Central memory CD8-positive, alpha-beta T cell (primary cell): ENCODE data around the gene KSR1.

Experiments
- ATAC-seq: fragments of 150-1000 bp; cut with Tn5 transposase; replicated peaks from 2 replicates; pipeline ENCODE4 v1.10.0; 2022; ENCODE audit warnings: mild to moderate bottlenecking, moderate FRiP score, moderate number of reproducible peaks; ENCODE audit not compliant: poor library complexity, severe bottlenecking; ENCODE audit errors: extremely low read depth
- DNase-seq, 2 donors: peaks; one replicate each; pipeline ENCODE4 v3.0.0; 2021; ENCODE audit warnings: low spot score in 2 of 2
- H3K27ac Mint-ChIP-seq: one replicate; pipeline ENCODE4 v1.8.0; 2022; ENCODE audit warnings: low read depth, mild to moderate bottlenecking, moderate library complexity, mixed read lengths
- H3K27me3 Mint-ChIP-seq: one replicate; pipeline ENCODE4 v1.8.0; 2022; ENCODE audit warnings: mixed read lengths
- H3K36me3 Mint-ChIP-seq: one replicate; pipeline ENCODE4 v1.8.0; 2022; ENCODE audit warnings: mild to moderate bottlenecking, moderate library complexity, mixed read lengths; ENCODE audit not compliant: insufficient read depth
- H3K4me1 Mint-ChIP-seq: one replicate; pipeline ENCODE4 v1.8.0; 2022; ENCODE audit warnings: mixed read lengths
- H3K4me3 Mint-ChIP-seq: one replicate; pipeline ENCODE4 v1.8.0; 2022; ENCODE audit warnings: mild to moderate bottlenecking, moderate library complexity, mixed read lengths
- H3K9me3 Mint-ChIP-seq: one replicate; pipeline ENCODE4 v1.8.0; 2022; ENCODE audit warnings: mixed read lengths

KSR1 gene

GRCh38 chr17:27569257-27569722 is 113.0 kb downstream of the KSR1 start:
- DNase-seq = peak; percentile 32 to 75

GRCh38 chr17:27569884-27570577 is 113.8 kb downstream of the KSR1 start:
- Mint-ChIP-seq H3K9me3 (no peaks in the 10 kb centered on the region), H3K27me3 (no peaks in the 10 kb centered on the region), H3K4me3 (no peak overlapping the region), H3K27ac (peak overlapping the region; percentile 84), H3K36me3 (peaks cover 6% of the 10 kb centered on the region), H3K4me1 (peaks cover 32% of the 10 kb centered on the region)
- DNase-seq = no peak
- ATAC-seq = no peak

More at GRCh38 chr17:27569257-27569722, 113.0 kb downstream of the KSR1 start:
- Mint-ChIP-seq H3K4me3 (peak overlapping the region; percentile 36), H3K4me1 (peaks cover 32% of the 10 kb centered on the region), H3K27ac (peak overlapping the region; percentile 84), H3K9me3 (no peaks in the 10 kb centered on the region), H3K27me3 (no peaks in the 10 kb centered on the region), H3K36me3 (peaks cover 6% of the 10 kb centered on the region)
- peak; percentile 99 for ATAC-seq

GRCh38 chr17:27570578-27570914 is 114.3 kb downstream of the KSR1 start:
- DNase-seq = no peak
- Mint-ChIP-seq H3K27ac (peak overlapping the region; percentile 84), H3K4me1 (peaks cover 32% of the 10 kb centered on the region), H3K9me3 (no peaks in the 10 kb centered on the region), H3K36me3 (peaks cover 6% of the 10 kb centered on the region), H3K4me3 (no peak overlapping the region), H3K27me3 (no peaks in the 10 kb centered on the region)
- no peak for ATAC-seq

GRCh38 chr17:27571563-27572352 is 115.5 kb downstream of the KSR1 start:
- no peak overlapping the region for H3K4me3 Mint-ChIP-seq
- ATAC-seq = no peak
- H3K4me1 Mint-ChIP-seq = peaks cover 28% of the 10 kb centered on the region
- no peak overlapping the region for H3K27ac Mint-ChIP-seq
- H3K36me3 Mint-ChIP-seq = peaks cover 6% of the 10 kb centered on the region
- H3K27me3 Mint-ChIP-seq = no peaks in the 10 kb centered on the region
- no peak for DNase-seq
- no peaks in the 10 kb centered on the region for H3K9me3 Mint-ChIP-seq

GRCh38 chr17:27572665-27573064 is 116.4 kb downstream of the KSR1 start:
- DNase-seq (no peak), ATAC-seq (no peak)
- no peaks in the 10 kb centered on the region for H3K27me3 Mint-ChIP-seq
- H3K4me3 Mint-ChIP-seq = no peak overlapping the region
- no peak overlapping the region for H3K27ac Mint-ChIP-seq
- H3K36me3 Mint-ChIP-seq = peaks cover 6% of the 10 kb centered on the region
- peaks cover 28% of the 10 kb centered on the region for H3K4me1 Mint-ChIP-seq
- H3K9me3 Mint-ChIP-seq = no peaks in the 10 kb centered on the region

- Mint-ChIP-seq H3K9me3 (no peaks in the 10 kb centered on the region), H3K27ac (no peak overlapping the region), H3K4me1 (peaks cover 32% of the 10 kb centered on the region), H3K27me3 (no peaks in the 10 kb centered on the region), H3K4me3 (no peak overlapping the region), H3K36me3 (peaks cover 9% of the 10 kb centered on the region)
- DNase-seq (no peak), ATAC-seq (no peak)
Observed at GRCh38 chr17:27573548-27573947, 117.3 kb downstream of the KSR1 start.

- H3K4me1 Mint-ChIP-seq = peaks cover 32% of the 10 kb centered on the region
- no peak overlapping the region for H3K4me3 Mint-ChIP-seq
- no peak overlapping the region for H3K27ac Mint-ChIP-seq
- ATAC-seq (no peak), DNase-seq (no peak)
- peaks cover 8% of the 10 kb centered on the region for H3K36me3 Mint-ChIP-seq
- H3K9me3 Mint-ChIP-seq = no peaks in the 10 kb centered on the region
- no peaks in the 10 kb centered on the region for H3K27me3 Mint-ChIP-seq
Observed at GRCh38 chr17:27573971-27574525, 117.8 kb downstream of the KSR1 start.

- H3K27ac Mint-ChIP-seq = peak overlapping the region; percentile 19
Observed at GRCh38 chr17:27575096-27575911, 119.1 kb downstream of the KSR1 start.

GRCh38 chr17:27575912-27576252 is 119.6 kb downstream of the KSR1 start:
- Mint-ChIP-seq H3K4me1 (peaks cover 28% of the 10 kb centered on the region), H3K9me3 (no peaks in the 10 kb centered on the region), H3K27me3 (no peaks in the 10 kb centered on the region), H3K4me3 (no peak overlapping the region), H3K36me3 (peaks cover 4% of the 10 kb centered on the region), H3K27ac (peak overlapping the region; percentile 19)
- DNase-seq (no peak), ATAC-seq (no peak)

More at GRCh38 chr17:27575096-27575911, 119.1 kb downstream of the KSR1 start:
- DNase-seq (no peak), ATAC-seq (no peak)
- Mint-ChIP-seq H3K36me3 (peaks cover 4% of the 10 kb centered on the region), H3K9me3 (no peaks in the 10 kb centered on the region), H3K4me1 (peaks cover 28% of the 10 kb centered on the region), H3K4me3 (no peak overlapping the region), H3K27me3 (no peaks in the 10 kb centered on the region)

- DNase-seq (no peak), ATAC-seq (no peak)
- peak overlapping the region; percentile 19 for H3K27ac Mint-ChIP-seq
- peaks cover 23% of the 10 kb centered on the region for H3K4me1 Mint-ChIP-seq
- H3K27me3 Mint-ChIP-seq = no peaks in the 10 kb centered on the region
- peaks cover 4% of the 10 kb centered on the region for H3K36me3 Mint-ChIP-seq
- no peaks in the 10 kb centered on the region for H3K9me3 Mint-ChIP-seq
- no peak overlapping the region for H3K4me3 Mint-ChIP-seq
Observed at GRCh38 chr17:27576477-27577083, 120.3 kb downstream of the KSR1 start.

GRCh38 chr17:27577121-27577761 is 121.0 kb downstream of the KSR1 start:
- ATAC-seq = no peak

More at GRCh38 chr17:27577121-27577761, 121.0 kb downstream of the KSR1 start:
- Mint-ChIP-seq H3K4me3 (no peak overlapping the region), H3K27me3 (no peaks in the 10 kb centered on the region), H3K27ac (no peak overlapping the region), H3K36me3 (peaks cover 4% of the 10 kb centered on the region), H3K4me1 (peaks cover 23% of the 10 kb centered on the region), H3K9me3 (no peaks in the 10 kb centered on the region)
- no peak for DNase-seq
